Body of pancreas (tissue), 4 donors: ENCODE results near the gene SEC61A1. TPM values are rescaled to one million over a fixed set of nuclear protein-coding genes. Genes with fewer than 3 reads are reported as not detected.

Experiments used
- ATAC-seq: fragments of 150-250 bp; one replicate; pipeline ENCODE4 v1.9.1; 2016
- DNase-seq, 4 donors: peaks; one replicate each; pipeline ENCODE4 v3.0.0-alpha.2; 2019
- H3K27ac ChIP-seq, 4 donors: fragments of 200-600 bp; sonication (generic); 1 replicate in 3 of 4; 2 replicates in 1 of 4; pipeline versions ENCODE4 v1.5.1 to v1.6.1; 2016 to 2019; ENCODE audit warnings: mild to moderate bottlenecking in 1 of 4, mixed read lengths in 1 of 4, moderate library complexity in 1 of 4
- H3K27me3 ChIP-seq, 2 donors: fragments of 200-600 bp; sonication (generic); one replicate each; pipeline ENCODE4 v1.6.0; 2016; ENCODE audit warnings: mild to moderate bottlenecking in 1 of 2
- H3K36me3 ChIP-seq, 2 donors: fragments of 200-600 bp; sonication (generic); replicated peaks in 1 of 2; 2 replicates each; pipeline ENCODE4 v1.5.1; 2016; ENCODE audit warnings: low read depth in 2 of 2; ENCODE audit not compliant: insufficient read depth in 1 of 2
- H3K4me1 ChIP-seq: fragments of 200-600 bp; sonication (generic); one replicate; pipeline ENCODE4 v1.6.0; 2016
- H3K4me3 ChIP-seq, 2 donors: fragments of 200-600 bp; sonication (generic); 1 replicate in 1 of 2; 2 replicates in 1 of 2; pipeline ENCODE4 v1.5.1; 2016 to 2019
- H3K9me3 ChIP-seq, 3 donors: fragments of 200-600 bp; sonication (generic); 1 replicate in 2 of 3; 2 replicates in 1 of 3; pipeline ENCODE4 v1.5.1; 2016
- POLR2A ChIP-seq, 3 donors: fragments of 450-650 bp; IDR thresholded peaks; one replicate each; pipeline ENCODE4 v1.6.1; 2016; ENCODE audit warnings: antibody characterized with exemption in 3 of 3, mild to moderate bottlenecking in 2 of 3
- WGBS, 2 donors: methylation state at CpG; one replicate each; pipeline ENCODE4 v1.1.5; 2017; 5-methylcytosine and 5-hydroxymethylcytosine counted together
- intact Hi-C: fragments of 100-400 bp; cut with DNase I; formaldehyde crosslinking; loops from one replicate; pipeline ENCODE4 v1.15.1; 2023
- total RNA-seq, 2 donors: library from RNA; depleted of rRNA; stranded (reverse); fragments of >200 nt; gene quantifications; one replicate each; pipeline ENCODE4 v1.1.0, GENCODE V29; 2016
- TF ChIP-seq, protein P1 (sequence below), 7 experiments: fragments of 450-650 bp in 4 of 7; fragments of 200-600 bp in 3 of 7; sonication (generic) in 3 of 7; IDR thresholded peaks; one replicate each; pipeline ENCODE4 v1.5.1; 2016 to 2019; ENCODE audit warnings: antibody characterized with exemption in 7 of 7

Gene SEC61A1
- total RNA-seq, 2 donors from 2014 or later, result 168 to 207 TPM

GRCh38 chr3:128009952-128010846 lies 42.0 kb upstream of the SEC61A1 start:
- Histone ChIP-seq H3K4me3 (no peak overlapping the region), H3K4me1 (peaks cover 6% of the 10 kb centered on the region), H3K27me3 (no peaks in the 10 kb centered on the region), H3K27ac (no peak overlapping the region), H3K36me3 (no peaks in the 10 kb centered on the region), H3K9me3 (no peaks in the 10 kb centered on the region)
- no peak for ATAC-seq
- TF ChIP-seq, protein P1, sequence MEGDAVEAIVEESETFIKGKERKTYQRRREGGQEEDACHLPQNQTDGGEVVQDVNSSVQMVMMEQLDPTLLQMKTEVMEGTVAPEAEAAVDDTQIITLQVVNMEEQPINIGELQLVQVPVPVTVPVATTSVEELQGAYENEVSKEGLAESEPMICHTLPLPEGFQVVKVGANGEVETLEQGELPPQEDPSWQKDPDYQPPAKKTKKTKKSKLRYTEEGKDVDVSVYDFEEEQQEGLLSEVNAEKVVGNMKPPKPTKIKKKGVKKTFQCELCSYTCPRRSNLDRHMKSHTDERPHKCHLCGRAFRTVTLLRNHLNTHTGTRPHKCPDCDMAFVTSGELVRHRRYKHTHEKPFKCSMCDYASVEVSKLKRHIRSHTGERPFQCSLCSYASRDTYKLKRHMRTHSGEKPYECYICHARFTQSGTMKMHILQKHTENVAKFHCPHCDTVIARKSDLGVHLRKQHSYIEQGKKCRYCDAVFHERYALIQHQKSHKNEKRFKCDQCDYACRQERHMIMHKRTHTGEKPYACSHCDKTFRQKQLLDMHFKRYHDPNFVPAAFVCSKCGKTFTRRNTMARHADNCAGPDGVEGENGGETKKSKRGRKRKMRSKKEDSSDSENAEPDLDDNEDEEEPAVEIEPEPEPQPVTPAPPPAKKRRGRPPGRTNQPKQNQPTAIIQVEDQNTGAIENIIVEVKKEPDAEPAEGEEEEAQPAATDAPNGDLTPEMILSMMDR (IDR thresholded peaks at IDR 0.05), result no peak
- TF ChIP-seq POLR2A (IDR thresholded peaks at IDR 0.05), result no peak
- intact Hi-C loops, result no loop called here
- no peak for DNase-seq
- 80 to 84% methylated on average over 12 of the region's 12 CpGs for WGBS, 2 donors

GRCh38 chr3:128011140-128011539 lies 41.1 kb upstream of the SEC61A1 start:
- ATAC-seq (peak; percentile 94), DNase-seq (peak; percentile 77 to 83 (median 82))
- H3K27ac ChIP-seq, result no peak overlapping the region
- H3K36me3 ChIP-seq, result no peaks in the 10 kb centered on the region
- no peak overlapping the region for H3K4me3 ChIP-seq
- H3K4me1 ChIP-seq, result peaks cover 6% of the 10 kb centered on the region
- H3K27me3 ChIP-seq, result no peaks in the 10 kb centered on the region
- H3K9me3 ChIP-seq, result no peaks in the 10 kb centered on the region
- 3 to 5% methylated on average over 11 to 12 of the region's 12 CpGs for WGBS, 2 donors
- no peak for TF ChIP-seq POLR2A (IDR thresholded peaks at IDR 0.05)
- TF ChIP-seq, protein P1 (IDR thresholded peaks at IDR 0.05), result peak; percentile 24 to 64 (median 56)
- intact Hi-C loops, result no loop called here

DNA sequence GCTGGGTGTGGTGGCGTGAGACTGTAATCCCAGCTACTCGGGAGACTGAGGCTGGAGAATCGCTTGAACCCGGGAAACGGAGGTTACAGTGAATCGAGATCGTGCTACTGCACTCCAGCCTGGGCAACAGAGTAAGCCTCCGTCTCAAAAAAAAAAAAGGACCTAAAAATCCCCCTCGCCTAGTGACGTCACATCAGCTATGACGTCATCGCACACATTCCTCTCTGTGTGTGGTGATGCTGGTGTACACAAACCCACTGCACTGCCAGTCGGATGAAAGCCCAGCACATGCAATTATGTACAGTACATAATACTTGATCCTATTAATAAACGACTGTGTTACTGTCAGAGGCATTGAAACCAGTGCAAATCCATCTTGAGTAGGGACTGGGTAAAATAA lies 40.2 kb upstream of the SEC61A1 start:
- ATAC-seq, result no peak
- WGBS, 2 donors, result 82% methylated on average over 14 of the region's 14 CpGs
- no peak overlapping the region for H3K27ac ChIP-seq

DNA sequence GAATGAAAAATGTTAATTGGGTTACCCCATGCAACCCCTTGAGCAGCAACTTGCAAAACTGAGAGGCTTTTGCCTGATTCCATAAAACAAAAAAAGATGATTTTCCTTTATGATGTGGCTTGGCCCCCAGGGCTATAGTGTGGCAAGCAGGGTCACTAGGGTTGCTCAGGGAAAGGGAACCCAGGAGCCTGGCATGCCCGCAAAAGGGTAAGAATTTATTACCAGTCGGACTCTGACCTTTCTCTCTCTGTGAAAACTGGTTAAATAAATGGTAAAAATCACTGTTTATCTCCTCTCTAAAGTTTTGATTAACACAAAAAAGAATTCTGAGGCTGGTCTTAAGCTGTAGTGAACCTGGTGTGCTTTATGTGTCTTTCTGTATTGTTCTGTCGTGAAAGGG lies 37.7 kb upstream of the SEC61A1 start:
- TF ChIP-seq, protein P1 (IDR thresholded peaks at IDR 0.05), result no peak
- no peak for TF ChIP-seq POLR2A (IDR thresholded peaks at IDR 0.05)
- ATAC-seq (no peak), DNase-seq (no peak)
- Histone ChIP-seq H3K27me3 (no peaks in the 10 kb centered on the region), H3K4me1 (peaks cover 6% of the 10 kb centered on the region), H3K4me3 (no peak overlapping the region), H3K27ac (no peak overlapping the region), H3K36me3 (no peaks in the 10 kb centered on the region), H3K9me3 (no peaks in the 10 kb centered on the region)
- intact Hi-C loops, result no loop called here
- 91 to 99% methylated on average over 3 of the region's 3 CpGs for WGBS, 2 donors

More for the DNA sequence above, 40.2 kb upstream of the SEC61A1 start:
- Histone ChIP-seq H3K27me3 (no peaks in the 10 kb centered on the region), H3K9me3 (no peaks in the 10 kb centered on the region), H3K36me3 (no peaks in the 10 kb centered on the region), H3K4me1 (peaks cover 6% of the 10 kb centered on the region), H3K4me3 (no peak overlapping the region)
- TF ChIP-seq, protein P1 (IDR thresholded peaks at IDR 0.05), result no peak
- TF ChIP-seq POLR2A (IDR thresholded peaks at IDR 0.05), result no peak
- no peak for DNase-seq
- intact Hi-C loops, result no loop called here
